ENCODE results near the gene ARRDC2. TPM values are rescaled to one million over a fixed set of nuclear protein-coding genes. Genes with fewer than 3 reads are reported as not detected.
A peak's percentile ranks its signal among the peaks of the same experiment; 100 is the strongest.

Gene ARRDC2
- total and polyA plus RNA-seq, 9 of the 15 experiments (the other 6 are each of a cell fraction or from before 2014, with no cell fraction given) = 1.9 to 27.4 (median 15.2) TPM

- TF ChIP-seq HMGN3 (IDR thresholded peaks at IDR 0.05; ENCODE audit: borderline replicate concordance, extremely low read depth, insufficient read length, low read depth, low read length) (no peak), ZFX (CRISPR knock-in tag; IDR thresholded peaks at IDR 0.05) (0 out of 2 replicates have a peak, but pooled peaks have one; percentile 25), TEAD1 (CRISPR knock-in tag; IDR thresholded peaks at IDR 0.05) (no peak), ERF (CRISPR knock-in tag; IDR thresholded peaks at IDR 0.05) (no peak)
Measured at GRCh38 chr19:17966550-17967256, 41.3 kb upstream of the ARRDC2 start, which contains the start of gene KCNN1 (continued).

- peak overlapping the region in 1 of 2 experiments; percentile 90; a peak in 2 of 4 replicates for H3K9ac ChIP-seq (ENCODE audit: insufficient read depth in 1 of 2, low read depth in 2 of 2, low read length in 2 of 2)
- WGBS (ENCODE audit: insufficient coverage, low coverage, missing lambda C conversion rate) = 40% methylated on average over 13 of the region's 35 CpGs
- H3K9me1 ChIP-seq (ENCODE audit: control insufficient read depth, insufficient read depth, low read length) = no peaks in the 10 kb centered on the region
- intact Hi-C loops (cut with micrococcal nuclease) (no loop called here), in situ Hi-C loops (cut with MboI) (no loop called here)
- peak in 2 of 4 experiments; percentile 47 to 54 for DNase-seq (ENCODE audit: extremely low read depth in 1 of 4, low spot score in 3 of 4)
- peak overlapping the region; percentile 69 for H3K4me2 ChIP-seq (ENCODE audit: insufficient read depth, low read length)
- H3K9me3 ChIP-seq (replicated peaks; ENCODE audit: control insufficient read depth, insufficient read depth, low read depth, low read length) = no peaks in the 10 kb centered on the region
- H2AFZ ChIP-seq (ENCODE audit: low read depth, low read length) = peak overlapping the region; percentile 57; the same call in 1 of the 2 replicates
- no TSS peak for BruUV-seq (replicated peaks)
- ChIA-PET POLR2A (no interaction called here), CTCF (ENCODE audit: low intra/inter-chr PET ratio) (no interaction called here)
- H3K4me3 ChIP-seq = peak overlapping the region; percentile 36
- no peaks in the 10 kb centered on the region for H3K27me3 ChIP-seq (ENCODE audit: control insufficient read depth in 2 of 2, insufficient read depth in 2 of 2, low read length in 2 of 2)
- H3K27ac ChIP-seq (ENCODE audit: extremely low read depth, low read depth, low read length) = no peak overlapping the region
- no peak for FAIRE-seq
- no peaks in the 10 kb centered on the region for H4K20me1 ChIP-seq (replicated peaks; ENCODE audit: control insufficient read depth, insufficient read depth, low read length)
- no peak for ATAC-seq
- peaks cover 12 to 41% of the 10 kb centered on the region in 2 experiments for H3K4me1 ChIP-seq (replicated peaks in 1 of 2; ENCODE audit: control insufficient read depth in 2 of 2, insufficient read depth in 2 of 2, low read length in 2 of 2)
- no peaks in the 10 kb centered on the region for H3K36me3 ChIP-seq (ENCODE audit: control insufficient read depth, insufficient read depth, low read length)
- H3K79me2 ChIP-seq (ENCODE audit: control insufficient read depth, insufficient read depth, low read length) = no peaks in the 10 kb centered on the region
- TF ChIP-seq VEZF1 (CRISPR knock-in tag; IDR thresholded peaks at IDR 0.05) (peak; percentile 29), ZNF224 (CRISPR knock-in tag; IDR thresholded peaks at IDR 0.05) (no peak), RCOR1 (IDR thresholded peaks at IDR 0.05; ENCODE audit: borderline replicate concordance in 1 of 2, low read depth in 2 of 2, low read length in 2 of 2) (no peak), PCBP1 (IDR thresholded peaks at IDR 0.05; ENCODE audit: low read depth, low read length, poor library complexity, severe bottlenecking) (peak; percentile 15), BRD9 (IDR thresholded peaks at IDR 0.05; ENCODE audit: low read depth, partially characterized antibody) (no peak), KDM1A (IDR thresholded peaks at IDR 0.05) (no peak), KHSRP (IDR thresholded peaks at IDR 0.05) (no peak), ILK (tag; IDR thresholded peaks at IDR 0.05; ENCODE audit: borderline replicate concordance, low read depth) (no peak), XRCC4 (IDR thresholded peaks at IDR 0.05; ENCODE audit: extremely low read depth, insufficient read depth, insufficient read length) (no peak), PCBP2 (IDR thresholded peaks at IDR 0.05; ENCODE audit: low read depth, low read length, poor library complexity, severe bottlenecking) (no peak), SRF (CRISPR knock-in tag; IDR thresholded peaks at IDR 0.05) (no peak), FOXK1 (CRISPR knock-in tag; IDR thresholded peaks at IDR 0.05; ENCODE audit: borderline replicate concordance) (no peak), L3MBTL2 (IDR thresholded peaks at IDR 0.05) (no peak), ZNF764 (CRISPR knock-in tag; IDR thresholded peaks at IDR 0.05; ENCODE audit: low read depth) (no peak), ZNF212 (CRISPR knock-in tag; IDR thresholded peaks at IDR 0.05) (no peak)
Measured at GRCh38 chr19:17967257-17968051, 40.5 kb upstream of the ARRDC2 start.
